K562 (cell line): ENCODE results near the gene THBS1. TPM values are rescaled to one million over a fixed set of nuclear protein-coding genes. Genes with fewer than 3 reads are reported as not detected.

ENCODE experiments used
- ATAC-seq: fragments of 200-7000 bp; cut with Tn5 transposase; 3 replicates; pipeline ENCODE4 v1.9.1; 2020; ENCODE audit warnings: moderate library complexity
- BruUV-seq: library from RNA; stranded (reverse); fragments of 400-500 nt; replicated peaks from 2 replicates; lab custom pipeline; 2021; lab: Mats Ljungman, UMichigan
- CTCF ChIA-PET: fragments of 300-600 bp; formaldehyde crosslinking; extraction: SDS; loops from one replicate; lab custom pipeline; 2021; ENCODE audit warnings: low intra/inter-chr PET ratio; lab: Yijun Ruan, JAX
- POLR2A ChIA-PET: fragments of 300-600, 350-650 bp; sonication (Branson Sonifier 250); formaldehyde crosslinking; extraction: SDS; loops from one replicate; lab custom pipeline; 2021; ENCODE audit warnings: antibody characterized with exemption, inconsistent platforms; lab: Yijun Ruan, JAX
- DNase-seq, 4 experiments: peaks; one replicate each; pipeline versions ENCODE4 v3.0.0 to v3.0.0-alpha.2; 2011 to 2018; ENCODE audit warnings: low spot score in 3 of 4, mixed read lengths in 3 of 4; ENCODE audit errors: extremely low read depth in 1 of 4
- FAIRE-seq: peaks from 2 replicates; lab custom pipeline; 2011; peaks lifted over from hg19 to GRCh38; lab: Jason Lieb, UNC
- H2AFZ ChIP-seq: 2 replicates; pipeline ENCODE4 v1.6.0; 2011; ENCODE audit warnings: low read depth, low read length, control low read depth, inconsistent platforms
- H3K27ac ChIP-seq: fragments of 200-600 bp; 3 replicates; pipeline ENCODE4 v1.8.0; 2011; ENCODE audit warnings: low read depth, mild to moderate bottlenecking, control low read depth, inconsistent platforms, low read length, moderate library complexity, mixed read lengths; ENCODE audit errors: extremely low read depth
- H3K27me3 ChIP-seq, 2 experiments: fragments of 300-600 bp in 1 of 2; 2 replicates in 1 of 2; 3 replicates in 1 of 2; pipeline versions ENCODE4 v1.6.0 to v1.8.0; 2011; ENCODE audit warnings: inconsistent platforms in 2 of 2, low read length in 2 of 2, mild to moderate bottlenecking in 1 of 2, mixed read lengths in 1 of 2, moderate library complexity in 1 of 2; ENCODE audit not compliant: control insufficient read depth in 2 of 2, insufficient read depth in 2 of 2
- H3K36me3 ChIP-seq: fragments of 300-600 bp; 3 replicates; pipeline ENCODE4 v1.8.0; 2011; ENCODE audit warnings: mild to moderate bottlenecking, low read length, inconsistent platforms; ENCODE audit not compliant: control insufficient read depth, insufficient read depth
- H3K4me1 ChIP-seq, 2 experiments: fragments of 200-600 bp in 1 of 2; replicated peaks in 1 of 2; 2 replicates in 1 of 2; 3 replicates in 1 of 2; pipeline versions ENCODE4 v1.5.1 to v1.8.0; 2011; ENCODE audit warnings: inconsistent platforms in 2 of 2, low read length in 2 of 2, mild to moderate bottlenecking in 1 of 2, mixed read lengths in 1 of 2, moderate library complexity in 1 of 2; ENCODE audit not compliant: control insufficient read depth in 2 of 2, insufficient read depth in 2 of 2
- H3K4me2 ChIP-seq: 2 replicates; pipeline ENCODE4 v1.6.1; 2011; ENCODE audit warnings: low read length, control low read depth, inconsistent platforms, mixed read lengths; ENCODE audit not compliant: insufficient read depth
- H3K4me3 ChIP-seq: fragments of 200-600 bp; sonication (generic), shearing (Covaris generic); 2 replicates; pipeline ENCODE4 v1.5.1; 2016; ENCODE audit warnings: control low read depth, inconsistent platforms
- H3K79me2 ChIP-seq: fragments of 200-600 bp; 3 replicates; pipeline ENCODE4 v1.8.0; 2011; ENCODE audit warnings: low read length, inconsistent platforms; ENCODE audit not compliant: control insufficient read depth, insufficient read depth
- H3K9ac ChIP-seq, 2 experiments: 2 replicates each; pipeline versions ENCODE4 v1.6.0 to v1.6.1; 2011; ENCODE audit warnings: low read depth in 2 of 2, low read length in 2 of 2, control low read depth in 1 of 2, inconsistent platforms in 1 of 2, mild to moderate bottlenecking in 1 of 2, mixed read lengths in 1 of 2; ENCODE audit not compliant: insufficient read depth in 1 of 2
- H3K9me1 ChIP-seq: one replicate; pipeline ENCODE4 v1.6.0; 2011; ENCODE audit warnings: inconsistent platforms, mild to moderate bottlenecking, low read length, moderate library complexity; ENCODE audit not compliant: control insufficient read depth, insufficient read depth
- H3K9me3 ChIP-seq: replicated peaks from 2 replicates; pipeline ENCODE4 v1.5.1; 2011; ENCODE audit warnings: low read depth, low read length, inconsistent platforms; ENCODE audit not compliant: control insufficient read depth, insufficient read depth
- H4K20me1 ChIP-seq: replicated peaks from 2 replicates; pipeline ENCODE4 v1.6.1; 2011; ENCODE audit warnings: low read length, inconsistent platforms, mixed read lengths; ENCODE audit not compliant: control insufficient read depth, insufficient read depth
- CEBPG ChIP-seq, 3 experiments: fragments of 200-800 bp in 1 of 3; sonication (Bioruptor generic) in 1 of 3; sonication (generic) in 1 of 3; formaldehyde crosslinking in 1 of 3; IDR thresholded peaks in 2 of 3; conservative IDR thresholded peaks in 1 of 3; 2 replicates each; pipeline versions ENCODE4 v1.6.1 to v1.8.0; 2016 to 2022; ENCODE audit warnings: missing compliant biosample characterization in 2 of 3, missing genetic modification characterization in 2 of 3, mild to moderate bottlenecking in 1 of 3, missing genetic modification reagents in 1 of 3
- GABPB1 ChIP-seq: sonication (generic); formaldehyde crosslinking; IDR thresholded peaks from 2 replicates; pipeline ENCODE4 v1.8.0; 2022; ENCODE audit warnings: mild to moderate bottlenecking, missing genetic modification reagents
- HDAC8 ChIP-seq: fragments of 450-650 bp; IDR thresholded peaks from 2 replicates; pipeline ENCODE4 v1.6.1; 2016; ENCODE audit warnings: mild to moderate bottlenecking, missing genetic modification characterization, moderate library complexity, missing compliant biosample characterization
- ZNF165 ChIP-seq: fragments of 250-450 bp; sonication (Bioruptor Pico); IDR thresholded peaks from 2 replicates; pipeline ENCODE4 v1.4.0; 2020; ENCODE audit warnings: borderline replicate concordance
- ZNF174 ChIP-seq: fragments of 250-450 bp; sonication (Bioruptor Pico); IDR thresholded peaks from 2 replicates; pipeline ENCODE4 v1.4.0; 2020; ENCODE audit warnings: mild to moderate bottlenecking
- WGBS: fragments of 100-300 bp; shearing (Covaris generic); methylation state at CpG from one replicate; pipeline ENCODE4 v1.1.6; 2016; ENCODE audit warnings: low coverage, mixed read lengths; ENCODE audit not compliant: insufficient coverage; ENCODE audit errors: missing lambda C conversion rate; 5-methylcytosine and 5-hydroxymethylcytosine counted together
- in situ Hi-C: fragments of 300-500 bp; cut with MboI; formaldehyde crosslinking; loops from 4 replicates; pipeline ENCODE4 v1.15.0; 2018; ENCODE audit warnings: inconsistent platforms, mixed read lengths
- intact Hi-C: fragments of 100-400 bp; cut with micrococcal nuclease; formaldehyde crosslinking; loops from 2 replicates; pipeline ENCODE4 v1.14.2; 2022
- polyA plus RNA-seq, 8 experiments: library from polyadenylated mRNA; depleted of rRNA in 4 of 8; stranded (reverse) in 5 of 8; unstranded in 3 of 8; fragments of >200 nt; fragmentation: Nextera tagmentation in 2 of 8; fragmentation: Illumina TruSeq in 1 of 8; extraction: Ambion mirVana in 2 of 8; extraction: Trizol in 1 of 8; gene quantifications; 2 replicates each; pipeline versions ENCODE4 v1.2.1 to v1.2.3, GENCODE V29; 2011 to 2014; ENCODE audit warnings: inconsistent platforms in 1 of 8, missing spikeins in 1 of 8
- total RNA-seq, 7 experiments: library from RNA; depleted of rRNA in 6 of 7; stranded (reverse); fragments of >200 nt in 6 of 7; fragmentation: Illumina TruSeq in 2 of 7; extraction: Trizol in 2 of 7; gene quantifications; 2 replicates each; pipeline versions ENCODE4 v1.2.1 to v1.2.3, GENCODE V29; 2011 to 2021; ENCODE audit warnings: low replicate concordance in 1 of 7
- TF ChIP-seq, protein P1 (sequence below): fragments of 450-650 bp; formaldehyde crosslinking; IDR thresholded peaks from 2 replicates; pipeline ENCODE4 v1.4.0; 2022; ENCODE audit warnings: missing genetic modification characterization

THBS1 gene
- total and polyA plus RNA-seq, 9 of the 15 experiments (the other 6 are each of a cell fraction or from before 2014, with no cell fraction given): 0.04 to 1.3 (median 0.40) TPM

DNA sequence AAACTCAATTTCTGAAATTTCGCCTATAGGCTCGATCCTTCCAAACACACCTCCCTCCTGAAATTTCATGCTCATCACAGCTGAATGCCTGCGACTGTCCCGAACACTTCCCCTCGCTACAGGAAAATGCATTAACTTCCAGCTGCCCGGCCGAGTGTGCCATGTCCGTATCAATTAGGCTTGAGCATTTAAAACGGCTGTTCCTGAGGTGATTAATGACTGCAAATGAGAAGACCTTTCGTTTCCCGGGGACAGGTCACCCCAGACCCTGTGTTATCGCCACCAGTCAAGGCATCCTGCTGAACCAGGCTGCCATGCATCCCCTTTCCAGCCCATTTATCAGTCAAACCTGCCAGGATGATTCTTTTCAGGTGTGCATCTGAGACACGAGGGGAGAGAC lies 63.3 kb downstream of the THBS1 start:
- WGBS: 3% methylated on average over 13 of the region's 13 CpGs
- Histone ChIP-seq H3K4me3 (no peak overlapping the region), H2AFZ (no peak overlapping the region), H3K79me2 (no peaks in the 10 kb centered on the region), H3K27ac (no peak overlapping the region), H3K4me2 (no peak overlapping the region), H3K27me3 (peaks cover 18 to 20% of the 10 kb centered on the region in 2 experiments), H3K9me3 (no peaks in the 10 kb centered on the region), H3K4me1 (peaks cover 0 to 6% of the 10 kb centered on the region in 2 experiments; a peak in 1 of 5 replicates), H3K36me3 (no peaks in the 10 kb centered on the region), H4K20me1 (no peaks in the 10 kb centered on the region), H3K9ac (no peak overlapping the region), H3K9me1 (no peaks in the 10 kb centered on the region)
- FAIRE-seq: no peak
- BruUV-seq: no TSS peak
- intact Hi-C loops (no loop called here), in situ Hi-C loops (no loop called here)
- no peak for ATAC-seq
- CTCF ChIA-PET: no interaction called here
- POLR2A ChIA-PET: interaction anchor here (0.6 to 0.9 kb wide), 4 partner anchors 21 to 121 kb away, joined by 3 to 6 read pairs (median 4); no protein-coding TSS in a partner anchor
- DNase-seq: no peak
- no peak for TF ChIP-seq ZNF174
- no peak for TF ChIP-seq HDAC8
- TF ChIP-seq, protein P1, sequence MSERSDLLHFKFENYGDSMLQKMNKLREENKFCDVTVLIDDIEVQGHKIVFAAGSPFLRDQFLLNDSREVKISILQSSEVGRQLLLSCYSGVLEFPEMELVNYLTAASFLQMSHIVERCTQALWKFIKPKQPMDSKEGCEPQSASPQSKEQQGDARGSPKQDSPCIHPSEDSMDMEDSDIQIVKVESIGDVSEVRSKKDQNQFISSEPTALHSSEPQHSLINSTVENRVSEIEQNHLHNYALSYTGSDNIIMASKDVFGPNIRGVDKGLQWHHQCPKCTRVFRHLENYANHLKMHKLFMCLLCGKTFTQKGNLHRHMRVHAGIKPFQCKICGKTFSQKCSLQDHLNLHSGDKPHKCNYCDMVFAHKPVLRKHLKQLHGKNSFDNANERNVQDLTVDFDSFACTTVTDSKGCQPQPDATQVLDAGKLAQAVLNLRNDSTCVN: no peak
- TF ChIP-seq CEBPG (CRISPR knock-in tag; IDR thresholded peaks at IDR 0.05): no peak
- TF ChIP-seq CEBPG (tag; conservative IDR thresholded peaks at IDR 0.05 in 1 of 2, IDR thresholded peaks at IDR 0.05 in 1 of 2): no peak
- no peak for TF ChIP-seq GABPB1 (CRISPR knock-in tag)
- no peak for TF ChIP-seq ZNF165
